Stomach (tissue), 4 donors: Measurements from ENCODE around the gene ELP4.

Experiments
- CTCF ChIP-seq, 7 experiments: fragments of 450-650 bp in 4 of 7; fragments of 200-600 bp in 3 of 7; sonication (generic) in 3 of 7; IDR thresholded peaks; one replicate each; pipeline ENCODE4 v1.5.1; 2016 to 2019; ENCODE audit warnings: antibody characterized with exemption in 7 of 7, control low read depth in 2 of 7, mild to moderate bottlenecking in 1 of 7
- EP300 ChIP-seq: sonication (generic); formaldehyde crosslinking; IDR thresholded peaks from one replicate; pipeline ENCODE4 v1.6.1; 2017; ENCODE audit warnings: antibody characterized with exemption
- POLR2A ChIP-seq, 4 donors: fragments of 450-650 bp; IDR thresholded peaks; one replicate each; pipeline ENCODE4 v1.6.1; 2016; ENCODE audit warnings: antibody characterized with exemption in 4 of 4, control low read depth in 2 of 4, mild to moderate bottlenecking in 1 of 4, moderate library complexity in 1 of 4

- TF ChIP-seq CTCF (IDR thresholded peaks at IDR 0.05), result no peak
- no peak for TF ChIP-seq EP300
- TF ChIP-seq POLR2A (IDR thresholded peaks at IDR 0.05), result no peak
These were observed 294.3 kb downstream of the ELP4 start for GRCh38 chr11:31803813-31804311.
